H9 (cell line): ENCODE data around the gene TCEA2. TPM values are rescaled to one million over a fixed set of nuclear protein-coding genes. Genes with fewer than 3 reads are reported as not detected.

Source experiments
- DNase-seq: peaks from one replicate; pipeline ENCODE4 v3.0.0-alpha.2; 2017
- H2AFZ ChIP-seq: one replicate; pipeline ENCODE4 v1.6.1; 2013; ENCODE audit warnings: mild to moderate bottlenecking, low read length, control low read depth, moderate library complexity
- H2AK5ac ChIP-seq: 2 replicates; pipeline ENCODE4 v1.6.1; 2013; ENCODE audit warnings: low read length, control low read depth, mixed read lengths; ENCODE audit not compliant: insufficient read length
- H2BK120ac ChIP-seq: one replicate; pipeline ENCODE4 v1.6.1; 2013; ENCODE audit warnings: low read depth, mild to moderate bottlenecking, low read length, control low read depth, inconsistent platforms; ENCODE audit not compliant: poor library complexity, severe bottlenecking
- H2BK12ac ChIP-seq: 2 replicates; pipeline ENCODE4 v1.6.1; 2013; ENCODE audit warnings: low read length, control low read depth, mixed read lengths, low read depth; ENCODE audit not compliant: insufficient read length
- H2BK15ac ChIP-seq: 2 replicates; pipeline ENCODE4 v1.6.1; 2013; ENCODE audit warnings: low read depth, low read length, control low read depth
- H2BK20ac ChIP-seq: one replicate; pipeline ENCODE4 v1.6.1; 2013; ENCODE audit warnings: low read depth, mild to moderate bottlenecking, low read length, control low read depth, inconsistent platforms; ENCODE audit not compliant: poor library complexity, severe bottlenecking
- H2BK5ac ChIP-seq: 2 replicates; pipeline ENCODE4 v1.6.1; 2013; ENCODE audit warnings: low read length, control low read depth, mixed read lengths; ENCODE audit not compliant: insufficient read length
- H3K14ac ChIP-seq: 2 replicates; pipeline ENCODE4 v1.6.1; 2013; ENCODE audit warnings: low read length, control low read depth; ENCODE audit not compliant: insufficient read depth
- H3K18ac ChIP-seq: 2 replicates; pipeline ENCODE4 v1.6.1; 2013; ENCODE audit warnings: low read depth, mild to moderate bottlenecking, mixed read lengths, low read length, control low read depth; ENCODE audit not compliant: insufficient read length
- H3K23ac ChIP-seq: 2 replicates; pipeline ENCODE4 v1.6.1; 2013; ENCODE audit warnings: low read length, control low read depth, mixed read lengths, low read depth; ENCODE audit not compliant: insufficient read length
- H3K23me2 ChIP-seq: 2 replicates; pipeline ENCODE4 v1.6.1; 2013; ENCODE audit warnings: low read depth, mild to moderate bottlenecking, mixed read lengths, low read length, control low read depth; ENCODE audit not compliant: insufficient read length, poor library complexity, severe bottlenecking
- H3K27ac ChIP-seq: 2 replicates; pipeline ENCODE4 v1.5.1; 2013; ENCODE audit warnings: low read length, control low read depth, mixed read lengths, low read depth; ENCODE audit not compliant: insufficient read length
- H3K27me3 ChIP-seq: 2 replicates; pipeline ENCODE4 v1.6.1; 2013; ENCODE audit warnings: low read length, control low read depth, inconsistent platforms; ENCODE audit not compliant: insufficient read depth
- H3K4ac ChIP-seq: 2 replicates; pipeline ENCODE4 v1.6.1; 2013; ENCODE audit warnings: low read depth, mild to moderate bottlenecking, control low read depth, inconsistent platforms, low read length, moderate library complexity
- H3K4me1 ChIP-seq: 2 replicates; pipeline ENCODE4 v1.6.1; 2013; ENCODE audit warnings: low read length, control low read depth, inconsistent platforms; ENCODE audit not compliant: insufficient read depth
- H3K4me2 ChIP-seq: 2 replicates; pipeline ENCODE4 v1.6.1; 2013; ENCODE audit warnings: low read length, control low read depth, mixed read lengths; ENCODE audit not compliant: insufficient read length, insufficient read depth
- H3K56ac ChIP-seq: 2 replicates; pipeline ENCODE4 v1.6.1; 2013; ENCODE audit warnings: low read depth, mild to moderate bottlenecking, mixed read lengths, low read length, control low read depth; ENCODE audit not compliant: insufficient read length
- H3K79me1 ChIP-seq: 2 replicates; pipeline ENCODE4 v1.6.1; 2013; ENCODE audit warnings: low read depth, mild to moderate bottlenecking, moderate library complexity, low read length, control low read depth, inconsistent platforms; ENCODE audit not compliant: insufficient read depth, poor library complexity, severe bottlenecking
- H3K79me2 ChIP-seq: 2 replicates; pipeline ENCODE4 v1.6.1; 2013; ENCODE audit warnings: low read length, control low read depth, inconsistent platforms; ENCODE audit not compliant: insufficient read depth
- H3K9ac ChIP-seq: 2 replicates; pipeline ENCODE4 v1.6.1; 2013; ENCODE audit warnings: low read length, control low read depth, mixed read lengths; ENCODE audit not compliant: insufficient read length; ENCODE audit errors: extremely low read depth
- H3K9me3 ChIP-seq: one replicate; pipeline ENCODE4 v1.6.1; 2013; ENCODE audit warnings: low read depth, low read length, inconsistent platforms; ENCODE audit not compliant: control insufficient read depth
- H3T11ph ChIP-seq: one replicate; pipeline ENCODE4 v1.6.1; 2013; ENCODE audit warnings: mild to moderate bottlenecking, low read length, control low read depth, inconsistent platforms
- H4K20me1 ChIP-seq: one replicate; pipeline ENCODE4 v1.6.1; 2013; ENCODE audit not compliant: control insufficient read depth, insufficient read length, insufficient read depth
- H4K5ac ChIP-seq: 2 replicates; pipeline ENCODE4 v1.6.1; 2013; ENCODE audit warnings: low read depth, mild to moderate bottlenecking, mixed read lengths, low read length, control low read depth; ENCODE audit not compliant: insufficient read length
- H4K8ac ChIP-seq: replicated peaks from 2 replicates; pipeline ENCODE4 v1.6.1; 2013; ENCODE audit warnings: low read length, control low read depth, mixed read lengths, low read depth; ENCODE audit not compliant: insufficient read length
- H4K91ac ChIP-seq: 2 replicates; pipeline ENCODE4 v1.6.1; 2013; ENCODE audit warnings: low read depth, mild to moderate bottlenecking, moderate library complexity, mixed read lengths, low read length, control low read depth; ENCODE audit not compliant: insufficient read length
- H3K27ac Mint-ChIP-seq, 3 experiments: 2 replicates in 2 of 3; 3 replicates in 1 of 3; pipeline ENCODE4 v1.8.0; 2020 to 2021; ENCODE audit warnings: mixed read lengths in 3 of 3, mild to moderate bottlenecking in 1 of 3, moderate library complexity in 1 of 3
- H3K27me3 Mint-ChIP-seq: 2 replicates; pipeline ENCODE4 v1.8.0; 2021; ENCODE audit warnings: low read depth, mild to moderate bottlenecking, moderate library complexity, mixed read lengths
- H3K36me3 Mint-ChIP-seq, 3 experiments: 2 replicates in 2 of 3; 3 replicates in 1 of 3; pipeline ENCODE4 v1.8.0; 2020 to 2021; ENCODE audit warnings: low read depth in 3 of 3, mixed read lengths in 3 of 3; ENCODE audit not compliant: insufficient read depth in 1 of 3
- H3K4me1 Mint-ChIP-seq, 2 experiments: 2 replicates each; pipeline ENCODE4 v1.8.0; 2020; ENCODE audit warnings: mixed read lengths in 2 of 2
- H3K4me3 Mint-ChIP-seq, 2 experiments: 2 replicates in 1 of 2; 3 replicates in 1 of 2; pipeline ENCODE4 v1.8.0; 2020 to 2021; ENCODE audit warnings: mild to moderate bottlenecking in 2 of 2, mixed read lengths in 2 of 2, moderate library complexity in 1 of 2
- H3K9me3 Mint-ChIP-seq, 2 experiments: 2 replicates in 1 of 2; 3 replicates in 1 of 2; pipeline ENCODE4 v1.8.0; 2020; ENCODE audit warnings: mild to moderate bottlenecking in 2 of 2, mixed read lengths in 2 of 2, moderate library complexity in 1 of 2
- CTCF ChIP-seq: fragments of 200-600 bp; sonication (generic); conservative IDR thresholded peaks from 3 replicates; pipeline ENCODE4 v1.8.0; 2021; ENCODE audit warnings: antibody characterized with exemption, mild to moderate bottlenecking
- WGBS: extraction: QIAGEN DNeasy Blood & Tissue Kit; methylation state at CpG from one replicate; pipeline ENCODE4 v1.1.7; 2013; ENCODE audit warnings: missing lambda C conversion rate, low lambda C conversion rate, mixed read lengths; ENCODE audit not compliant: insufficient read length; ENCODE audit errors: extremely low coverage; 5-methylcytosine and 5-hydroxymethylcytosine counted together
- total RNA-seq: library from RNA; stranded (reverse); gene quantifications from 2 replicates; pipeline ENCODE4 v1.2.1, GENCODE V29; 2021

Gene TCEA2
- total RNA-seq, 1 experiment from 2014 or later: 51.7 TPM

- H3K4me3 Mint-ChIP-seq: no peak overlapping the region
- Histone ChIP-seq H3K18ac (no peak overlapping the region), H2BK120ac (no peak overlapping the region), H3K79me2 (no peaks in the 10 kb centered on the region), H4K8ac (no peak overlapping the region), H3K56ac (no peak overlapping the region), H2AFZ (no peak overlapping the region), H3T11ph (no peak overlapping the region), H2BK5ac (no peak overlapping the region), H4K91ac (no peak overlapping the region), H3K4me1 (no peaks in the 10 kb centered on the region), H3K23me2 (no peaks in the 10 kb centered on the region), H2BK15ac (no peak overlapping the region), H2BK20ac (no peak overlapping the region), H3K14ac (no peak overlapping the region), H3K9ac (no peak overlapping the region), H4K20me1 (no peaks in the 10 kb centered on the region), H2AK5ac (no peak overlapping the region), H4K5ac (no peak overlapping the region), H3K23ac (no peak overlapping the region), H3K4me2 (no peak overlapping the region), H3K4ac (no peak overlapping the region), H3K9me3 (no peaks in the 10 kb centered on the region), H3K27me3 (no peaks in the 10 kb centered on the region), H2BK12ac (no peak overlapping the region), H3K79me1 (no peaks in the 10 kb centered on the region), H3K27ac (no peak overlapping the region)
- DNase-seq: no peak
- no CpG with 5 or more reads among the region's 7 CpGs for WGBS
- H3K27ac Mint-ChIP-seq: no peak overlapping the region
- no peaks in the 10 kb centered on the region; a peak in 1 of 5 replicates for H3K9me3 Mint-ChIP-seq
- TF ChIP-seq CTCF: no peak
- H3K36me3 Mint-ChIP-seq: no peaks in the 10 kb centered on the region; a peak in 1 of 7 replicates
- peaks cover 21 to 30% of the 10 kb centered on the region in 2 experiments for H3K4me1 Mint-ChIP-seq
- H3K27me3 Mint-ChIP-seq: peaks cover 20% of the 10 kb centered on the region
Observed at GRCh38 chr20:64056639-64056888, 6.4 kb upstream of the TCEA2 start.
